ENCODE results near the gene SYNE1.

DNA sequence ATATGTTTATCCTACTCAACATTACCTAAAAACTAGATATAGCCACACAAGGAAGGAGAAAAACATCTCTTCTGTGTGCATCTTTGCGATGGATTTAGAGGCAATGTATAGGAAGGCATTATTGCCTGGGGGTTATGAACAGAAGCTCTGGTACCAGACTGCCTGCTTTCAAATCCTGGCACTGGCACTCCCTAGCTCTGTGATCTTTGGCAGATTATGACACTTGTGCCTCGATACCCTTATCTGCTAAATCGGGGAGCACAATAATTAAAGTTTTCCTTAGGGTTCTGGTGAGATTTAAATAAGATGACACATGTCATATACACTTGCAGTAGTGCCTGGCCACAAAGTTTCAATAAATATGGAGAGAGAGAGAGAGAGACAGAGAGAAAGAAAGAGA lies 53.3 kb downstream of the SYNE1 start:
- TF ChIP-seq CTCF (IDR thresholded peaks at IDR 0.05; ENCODE audit: low read depth, low read length, missing input control) (no peak), YY1 (IDR thresholded peaks at IDR 0.05) (no peak), EGR1 (IDR thresholded peaks at IDR 0.05; ENCODE audit: low read depth in 2 of 2) (no peak), SP1 (IDR thresholded peaks at IDR 0.05) (no peak), RAD21 (IDR thresholded peaks at IDR 0.05) (no peak), REST (IDR thresholded peaks at IDR 0.05) (no peak), JUND (IDR thresholded peaks at IDR 0.05) (no peak)
